GM19463 (cell line): ENCODE measurements around the gene PRR11.
"Not testable (repeated sequence)": the region's sequence is repeated elsewhere in the genome, so short reads cannot be mapped to it uniquely, and the experiment has no call there.

ENCODE experiments used
- ATAC-seq: cut with Tn5 transposase; IDR thresholded peaks from one replicate; pipeline ENCODE4 v1.9.1; 2021; ENCODE audit warnings: mild to moderate bottlenecking, moderate library complexity; ENCODE audit not compliant: unreplicated experiment

The PRR11 gene

DNA sequence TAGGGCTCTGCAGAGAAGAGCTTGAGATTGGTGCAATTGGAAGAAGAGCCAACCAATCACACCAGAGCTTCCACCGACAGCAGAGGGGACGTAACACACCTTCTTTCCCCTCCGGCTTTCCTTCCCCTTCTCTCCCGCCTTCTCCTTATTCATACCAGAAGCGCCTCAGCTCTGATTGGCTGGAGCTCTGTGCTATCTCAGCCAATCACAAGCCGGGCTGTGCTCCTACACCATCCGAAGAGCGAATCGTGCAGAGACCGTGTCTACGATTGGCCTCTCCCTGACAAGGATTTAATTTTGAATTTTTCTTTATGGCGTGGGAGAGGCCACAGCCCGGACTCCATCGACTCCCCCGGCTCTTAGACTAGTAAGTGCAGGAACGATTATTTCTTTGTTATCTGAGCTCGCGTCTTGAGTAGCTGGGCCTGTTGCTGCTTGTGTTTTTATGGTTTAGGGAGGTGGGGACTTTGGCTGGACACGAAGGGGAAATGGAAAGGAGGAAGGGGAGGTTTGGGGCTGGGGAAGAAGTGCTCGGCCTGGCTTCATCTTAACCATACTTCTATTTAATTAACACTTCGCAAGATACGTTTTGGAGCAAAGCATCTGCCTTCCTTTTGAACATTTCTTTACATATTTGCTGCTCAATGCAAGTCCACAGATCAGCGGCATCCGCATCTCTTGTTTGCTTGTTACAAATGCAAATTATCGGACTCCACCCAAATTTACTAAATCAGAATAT is at the start of gene PRR11:
Gene PRR11 (plus strand): TSS at position 308 of the 739 bp plus-strand sequence. CDS start 14,007 bp downstream, outside the sequence.
- ATAC-seq = peak; percentile 89

DNA sequence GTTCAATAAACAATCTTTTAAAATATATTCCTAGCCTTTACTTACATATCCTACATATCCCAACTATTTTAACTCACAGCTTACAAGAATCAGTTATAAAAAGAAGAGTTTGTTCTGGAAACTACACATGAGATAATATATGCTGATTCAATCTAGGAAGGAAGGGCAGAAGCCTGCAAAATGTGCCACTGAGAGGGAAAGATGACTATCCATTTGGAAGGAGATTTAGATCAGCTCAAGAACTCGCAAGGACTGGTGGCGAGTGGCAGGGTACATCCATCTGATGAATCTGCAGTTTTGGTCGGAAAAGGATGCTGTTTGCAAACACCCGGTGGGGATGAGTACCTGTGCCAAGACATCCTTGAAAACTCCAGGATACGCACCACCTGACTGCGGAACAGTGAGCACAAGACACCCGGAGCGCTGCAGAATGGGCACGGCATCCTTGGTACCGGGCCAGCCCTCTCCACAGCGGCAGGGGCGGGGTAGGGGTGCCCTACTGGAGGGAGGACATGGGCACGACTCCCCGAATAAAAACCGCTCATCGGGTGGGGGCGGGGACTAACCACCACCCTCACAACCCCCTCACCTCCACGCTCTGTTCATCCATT is 49.6 kb upstream of the PRR11 start:
- peak; percentile 19 for ATAC-seq

GRCh38 chr17:59106463-59107305 is 48.9 kb upstream of the PRR11 start, which contains the start of gene TRIM37:
TSS of gene TRIM37 (minus strand) at chr17:59106880. CDS start at chr17:59106461, 419 bp downstream.
- peak; percentile 91 for ATAC-seq

- ATAC-seq = no peak
Measured at GRCh38 chr17:59107306-59107670, 48.3 kb upstream of the PRR11 start.

GRCh38 chr17:59108400-59109102 is 47.0 kb upstream of the PRR11 start:
- no peak for ATAC-seq

DNA sequence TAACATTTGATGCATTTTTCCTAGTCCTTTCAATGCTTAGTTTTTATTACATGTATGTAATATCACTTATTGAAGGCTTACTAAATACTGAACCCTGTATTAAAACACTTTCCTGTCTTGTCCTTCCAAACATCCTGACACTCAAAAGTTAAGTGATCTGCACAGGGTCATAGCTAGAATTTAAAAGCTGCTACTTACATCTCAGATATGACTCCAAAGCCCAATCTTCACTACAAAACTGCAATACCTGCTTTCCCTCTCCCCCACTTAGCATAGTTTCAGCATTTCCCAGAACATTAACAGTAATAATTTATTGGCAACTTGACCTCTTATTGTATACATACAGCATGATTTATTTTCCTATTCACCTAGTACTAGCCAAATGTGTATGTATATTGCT is 44.6 kb upstream of the PRR11 start:
- ATAC-seq = no peak

GRCh38 chr17:59111539-59111938 is 44.0 kb upstream of the PRR11 start:
- no peak for ATAC-seq

DNA sequence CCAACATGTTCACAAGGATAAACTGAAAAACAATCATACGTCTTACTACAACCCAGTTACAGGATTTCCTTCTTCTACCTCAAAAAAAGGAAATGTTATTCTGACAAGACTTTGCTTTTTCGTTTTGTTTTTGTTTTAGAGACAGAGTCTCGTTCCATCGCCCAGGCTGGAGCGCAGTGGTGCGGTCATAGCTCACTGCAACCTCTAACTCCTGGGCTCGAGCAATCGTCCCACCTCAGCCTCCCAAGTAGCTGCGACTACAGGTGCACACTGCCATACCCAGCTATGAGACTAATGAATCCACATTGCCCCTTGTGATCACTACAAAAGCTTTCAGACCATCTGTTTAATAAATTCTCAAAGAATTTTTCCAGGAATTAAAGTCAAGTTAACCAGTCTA is 40.1 kb upstream of the PRR11 start:
- no peak for ATAC-seq

GRCh38 chr17:59121901-59122480 is 33.6 kb upstream of the PRR11 start:
- no peak for ATAC-seq

GRCh38 chr17:59124665-59125064 is 30.9 kb upstream of the PRR11 start:
- ATAC-seq = no peak

DNA sequence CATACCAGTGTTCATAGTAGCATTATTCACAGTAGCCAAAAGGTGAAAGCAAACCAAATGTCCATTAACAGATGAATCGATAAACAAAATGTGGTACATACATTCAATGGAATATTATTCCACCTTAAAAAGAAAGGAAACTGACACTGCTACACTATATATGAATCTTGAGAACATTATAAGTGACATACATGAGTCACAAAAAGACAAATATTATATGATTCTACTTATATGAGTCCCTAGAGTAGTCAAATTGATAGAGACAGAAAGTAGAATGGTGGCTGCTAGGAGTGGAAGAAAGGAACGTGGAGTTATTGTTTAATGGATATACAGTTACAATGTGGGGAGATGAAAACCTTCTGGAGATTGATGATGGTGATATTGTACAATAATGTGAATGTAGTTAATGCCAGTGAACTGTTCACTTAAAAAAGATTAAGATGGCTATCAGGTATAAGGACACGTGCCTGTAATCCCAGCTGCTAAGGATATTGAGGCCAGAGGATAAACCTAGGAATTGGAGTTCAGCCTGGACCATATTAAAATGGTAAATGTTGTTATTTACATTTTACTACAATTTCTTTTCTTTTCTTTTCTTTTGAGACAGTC is 28.6 kb upstream of the PRR11 start:
- ATAC-seq = no peak

GRCh38 chr17:59129814-59130213 is 25.7 kb upstream of the PRR11 start:
- ATAC-seq = no peak

GRCh38 chr17:59131131-59131530 is 24.4 kb upstream of the PRR11 start:
- no peak for ATAC-seq

DNA sequence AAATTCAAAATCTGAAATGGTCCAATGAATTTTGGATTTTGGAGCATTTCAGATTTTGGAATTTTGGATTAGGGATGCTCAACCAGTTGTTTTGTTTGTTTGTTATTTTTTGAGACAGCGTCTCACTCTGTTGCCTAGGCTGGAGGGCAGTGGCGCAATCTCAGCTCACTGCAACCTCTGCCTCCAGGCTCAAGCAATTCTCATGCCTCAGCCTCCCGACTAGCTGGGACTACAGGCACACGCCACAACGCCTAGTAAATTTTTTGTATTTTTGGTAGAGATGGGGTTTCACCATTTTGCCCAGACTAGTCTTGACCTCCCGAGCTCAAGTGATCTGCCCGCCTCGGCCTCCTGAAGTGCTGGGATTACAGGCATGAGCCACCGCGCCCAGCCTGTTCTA is 17.2 kb upstream of the PRR11 start:
- not testable (repeated sequence) for ATAC-seq

DNA sequence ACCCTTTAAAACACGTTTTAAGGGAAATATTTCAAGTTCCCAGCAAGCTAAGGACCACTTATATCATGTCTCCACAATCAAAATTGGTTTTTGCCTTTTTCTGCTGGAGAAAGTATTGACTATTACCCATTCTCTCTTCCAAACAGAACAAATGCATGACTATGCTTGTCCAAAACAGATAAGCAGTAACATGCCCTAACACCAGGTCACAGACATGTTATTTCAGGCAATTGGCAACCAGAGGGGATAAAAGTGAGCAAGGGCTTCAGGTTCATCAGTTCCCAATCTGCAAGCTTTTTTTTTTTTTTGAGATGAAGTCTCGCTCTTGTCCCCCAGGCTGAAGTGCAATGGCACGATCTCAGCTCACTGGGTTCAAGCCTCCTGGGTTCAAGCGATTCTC is 15.6 kb upstream of the PRR11 start:
- ATAC-seq = no peak

DNA sequence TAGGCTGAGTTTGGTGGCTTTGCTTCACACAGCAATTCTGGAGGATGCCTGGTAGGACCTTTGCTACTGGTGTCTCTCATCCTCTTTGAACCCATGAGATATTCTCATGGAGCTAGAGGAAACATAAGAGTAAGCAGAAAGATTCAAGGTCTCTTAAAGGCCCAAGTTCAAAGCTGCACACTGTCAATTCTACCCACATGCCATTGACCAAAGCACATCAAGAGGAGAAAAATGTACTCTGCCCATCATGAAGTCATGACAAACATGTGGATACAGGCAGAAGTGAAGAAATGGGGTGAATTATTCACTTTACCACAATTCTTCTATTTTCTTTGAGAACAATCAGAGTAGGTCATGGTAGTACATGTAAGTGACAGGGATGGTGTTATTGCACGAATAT is 13.7 kb upstream of the PRR11 start:
- ATAC-seq = no peak

DNA sequence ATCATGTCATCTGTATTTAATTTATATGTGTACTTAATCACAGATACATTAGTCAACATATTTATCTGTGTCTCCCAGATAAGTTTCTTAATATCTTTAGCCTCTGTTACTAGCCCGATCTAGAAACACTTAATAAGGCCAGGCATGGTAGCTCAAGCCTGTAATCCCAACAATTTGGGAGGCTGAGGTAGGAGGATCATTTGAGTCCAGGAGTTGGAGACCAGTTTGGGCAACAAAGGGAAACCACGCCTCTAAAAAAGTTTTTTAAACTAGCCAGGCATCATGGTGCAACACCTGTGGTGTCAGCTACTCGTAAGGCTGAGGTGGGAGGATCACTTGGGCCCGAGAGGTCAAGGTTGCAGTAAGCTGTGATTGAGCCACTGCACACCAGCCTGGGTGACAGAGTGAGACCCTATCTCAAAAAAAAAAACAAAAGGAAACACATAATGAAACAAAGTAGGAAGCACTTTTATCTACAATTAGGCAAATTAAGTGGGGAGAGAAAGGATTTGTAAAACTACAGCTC is 9.9 kb upstream of the PRR11 start:
- ATAC-seq = no peak

- no peak for ATAC-seq
Measured at GRCh38 chr17:59149051-59149450, 6.5 kb upstream of the PRR11 start.

GRCh38 chr17:59149841-59150511 is 5.6 kb upstream of the PRR11 start:
- no peak for ATAC-seq
